A673 (cell line): ENCODE measurements around the gene CDK15. TPM values are rescaled to one million over a fixed set of nuclear protein-coding genes. Genes with fewer than 3 reads are reported as not detected.

Experiments
- BruUV-seq: library from RNA; stranded (reverse); fragments of 400-500 nt; replicated peaks from 2 replicates; lab custom pipeline; 2021; lab: Mats Ljungman, UMichigan
- CTCF ChIA-PET: fragments of 300-600 bp; sonication (Branson Sonifier 250); formaldehyde crosslinking; loops from one replicate; lab custom pipeline; 2022; ENCODE audit warnings: antibody characterized with exemption; lab: Charles Lee
- POLR2A ChIA-PET: fragments of 300-600 bp; sonication (Branson Sonifier 250); formaldehyde crosslinking; loops from one replicate; lab custom pipeline; 2022; ENCODE audit warnings: antibody characterized with exemption; ENCODE audit not compliant: low non-redundant PET; lab: Charles Lee
- DNase-seq: peaks from one replicate; pipeline ENCODE4 v3.0.0-alpha.2; 2015; ENCODE audit warnings: low spot score
- H3K27ac ChIP-seq: fragments of 200-600 bp; sonication (generic); 2 replicates; pipeline ENCODE4 v1.5.1; 2016; ENCODE audit warnings: mixed run types, low read depth, mild to moderate bottlenecking, mixed read lengths, antibody characterized with exemption, low read length; ENCODE audit not compliant: poor library complexity, severe bottlenecking
- H3K27me3 ChIP-seq: fragments of 200-600 bp; sonication (generic); replicated peaks from 2 replicates; pipeline ENCODE4 v1.6.1; 2017; ENCODE audit warnings: mixed run types, low read depth, mild to moderate bottlenecking, mixed read lengths, antibody characterized with exemption, low read length; ENCODE audit not compliant: insufficient read depth, poor library complexity
- H3K36me3 ChIP-seq: fragments of 200-600 bp; sonication (generic); 2 replicates; pipeline ENCODE4 v1.6.1; 2016; ENCODE audit warnings: mixed run types, mild to moderate bottlenecking, mixed read lengths, antibody characterized with exemption, low read length; ENCODE audit not compliant: insufficient read depth, poor library complexity, severe bottlenecking
- H3K4me1 ChIP-seq: fragments of 200-600 bp; sonication (generic); 2 replicates; pipeline ENCODE4 v1.6.1; 2017; ENCODE audit warnings: mixed run types, mild to moderate bottlenecking, mixed read lengths, antibody characterized with exemption, low read length; ENCODE audit not compliant: insufficient read depth, poor library complexity, severe bottlenecking
- H3K4me3 ChIP-seq: fragments of 200-600 bp; sonication (generic); 2 replicates; pipeline ENCODE4 v1.5.1; 2016; ENCODE audit warnings: low read depth, mixed run types, mild to moderate bottlenecking, mixed read lengths, low read length; ENCODE audit not compliant: poor library complexity, severe bottlenecking
- H3K9me3 ChIP-seq: fragments of 200-600 bp; sonication (generic); 2 replicates; pipeline ENCODE4 v1.6.1; 2016; ENCODE audit warnings: mixed run types, low read depth, mild to moderate bottlenecking, mixed read lengths, antibody characterized with exemption, low read length; ENCODE audit not compliant: poor library complexity, severe bottlenecking
- EZH2 ChIP-seq: fragments of 200-600 bp; sonication (generic); IDR thresholded peaks from 2 replicates; pipeline ENCODE4 v1.6.1; 2017; ENCODE audit warnings: borderline replicate concordance, low read depth, mild to moderate bottlenecking, mixed read lengths, antibody characterized with exemption, low read length; ENCODE audit not compliant: poor library complexity, severe bottlenecking
- intact Hi-C: fragments of 100-400 bp; cut with micrococcal nuclease; formaldehyde crosslinking; loops from one replicate; pipeline ENCODE4 v1.10.0; 2022; ENCODE audit not compliant: unreplicated experiment
- total RNA-seq: library from RNA; stranded (reverse); gene quantifications from 2 replicates; pipeline ENCODE4 v1.2.3, GENCODE V29; 2021
- TF ChIP-seq, protein P1 (sequence below): fragments of 300-800, 200-600 bp; sonication (generic); conservative IDR thresholded peaks from 2 replicates; pipeline ENCODE4 v1.5.1; 2017; ENCODE audit warnings: low read depth, mild to moderate bottlenecking, antibody characterized with exemption, low read length, moderate library complexity, mixed read lengths

The CDK15 gene
- total RNA-seq, 1 experiment from 2014 or later: 0.11 TPM

GRCh38 chr2:201784563-201784962, 21.8 kb upstream of the CDK15 start:
- Histone ChIP-seq H3K27ac (no peak overlapping the region), H3K4me3 (no peak overlapping the region), H3K27me3 (no peaks in the 10 kb centered on the region), H3K4me1 (peaks cover 3% of the 10 kb centered on the region), H3K36me3 (no peaks in the 10 kb centered on the region), H3K9me3 (no peaks in the 10 kb centered on the region)
- intact Hi-C loops: no loop called here
- CTCF ChIA-PET: no interaction called here
- no peak for DNase-seq
- TF ChIP-seq EZH2: no peak
- TF ChIP-seq, protein P1, sequence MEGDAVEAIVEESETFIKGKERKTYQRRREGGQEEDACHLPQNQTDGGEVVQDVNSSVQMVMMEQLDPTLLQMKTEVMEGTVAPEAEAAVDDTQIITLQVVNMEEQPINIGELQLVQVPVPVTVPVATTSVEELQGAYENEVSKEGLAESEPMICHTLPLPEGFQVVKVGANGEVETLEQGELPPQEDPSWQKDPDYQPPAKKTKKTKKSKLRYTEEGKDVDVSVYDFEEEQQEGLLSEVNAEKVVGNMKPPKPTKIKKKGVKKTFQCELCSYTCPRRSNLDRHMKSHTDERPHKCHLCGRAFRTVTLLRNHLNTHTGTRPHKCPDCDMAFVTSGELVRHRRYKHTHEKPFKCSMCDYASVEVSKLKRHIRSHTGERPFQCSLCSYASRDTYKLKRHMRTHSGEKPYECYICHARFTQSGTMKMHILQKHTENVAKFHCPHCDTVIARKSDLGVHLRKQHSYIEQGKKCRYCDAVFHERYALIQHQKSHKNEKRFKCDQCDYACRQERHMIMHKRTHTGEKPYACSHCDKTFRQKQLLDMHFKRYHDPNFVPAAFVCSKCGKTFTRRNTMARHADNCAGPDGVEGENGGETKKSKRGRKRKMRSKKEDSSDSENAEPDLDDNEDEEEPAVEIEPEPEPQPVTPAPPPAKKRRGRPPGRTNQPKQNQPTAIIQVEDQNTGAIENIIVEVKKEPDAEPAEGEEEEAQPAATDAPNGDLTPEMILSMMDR: no peak
- POLR2A ChIA-PET: no interaction called here
- no TSS peak for BruUV-seq

DNA sequence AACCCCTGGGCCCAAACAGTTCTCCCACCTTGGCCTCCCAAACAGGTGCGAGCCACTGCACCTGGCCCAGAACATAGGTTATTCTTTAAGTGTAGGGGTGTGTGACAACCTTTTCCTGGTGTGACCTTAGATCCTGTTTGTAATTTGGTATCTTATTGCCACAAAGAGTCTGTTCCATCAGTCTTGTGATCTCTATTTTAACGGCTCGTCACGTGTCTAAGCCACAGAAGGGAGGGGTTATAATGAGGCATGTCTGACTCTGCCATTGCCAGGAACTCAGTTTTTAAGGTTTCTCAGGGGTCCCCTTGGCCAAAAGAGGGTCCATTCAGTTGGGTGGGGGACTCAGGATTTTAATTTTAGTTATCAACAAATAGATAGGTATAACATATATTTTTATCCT, 21.2 kb upstream of the CDK15 start:
- H3K4me3 ChIP-seq: no peak overlapping the region
- intact Hi-C loops: no loop called here
- no peaks in the 10 kb centered on the region for H3K4me1 ChIP-seq
- H3K36me3 ChIP-seq: no peaks in the 10 kb centered on the region
- CTCF ChIA-PET: no interaction called here
- no peak for DNase-seq
- BruUV-seq: no TSS peak
- no peaks in the 10 kb centered on the region for H3K9me3 ChIP-seq
- H3K27me3 ChIP-seq: no peaks in the 10 kb centered on the region
- H3K27ac ChIP-seq: no peak overlapping the region
- TF ChIP-seq, protein P1: no peak
- TF ChIP-seq EZH2: no peak
- POLR2A ChIA-PET: no interaction called here

DNA sequence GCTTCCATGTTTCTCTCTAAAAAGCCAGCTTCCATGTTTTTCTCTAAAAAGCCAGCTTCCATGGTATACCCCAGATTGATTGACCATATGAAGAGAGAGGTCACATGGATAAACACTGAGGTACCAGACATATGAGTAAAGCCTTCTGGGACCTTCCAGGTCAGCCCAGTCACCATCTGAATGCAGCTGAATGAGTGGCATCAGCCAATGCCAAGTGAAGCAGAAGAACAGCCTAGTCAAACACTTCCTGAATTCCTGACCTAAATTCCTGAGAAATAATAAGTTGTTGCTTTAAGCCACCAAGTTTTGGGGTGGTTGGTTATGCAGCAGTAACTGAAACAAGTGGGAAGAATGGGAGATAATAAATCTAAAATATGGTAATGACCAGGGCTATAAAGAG, 19.9 kb upstream of the CDK15 start:
- CTCF ChIA-PET: no interaction called here
- POLR2A ChIA-PET: no interaction called here
- Histone ChIP-seq H3K27me3 (no peaks in the 10 kb centered on the region), H3K27ac (no peak overlapping the region), H3K4me3 (no peak overlapping the region), H3K36me3 (no peaks in the 10 kb centered on the region), H3K4me1 (no peaks in the 10 kb centered on the region), H3K9me3 (no peaks in the 10 kb centered on the region)
- no peak for DNase-seq
- TF ChIP-seq, protein P1: no peak
- no peak for TF ChIP-seq EZH2
- BruUV-seq: no TSS peak
- intact Hi-C loops: no loop called here
